ENCODE data around the gene SUSD2. TPM values are rescaled to one million over a fixed set of nuclear protein-coding genes. Genes with fewer than 3 reads are reported as not detected.

The SUSD2 gene
- total and polyA plus RNA-seq, 2 of the 4 experiments (the other 2 are of a cell fraction), result 0.18 to 1.6 TPM

- 88% methylated on average over 8 of the region's 17 CpGs; no CpG with 5 or more reads in 1 of the 2 experiments for WGBS, 2 experiments (ENCODE audit: extremely low coverage in 2 of 2, insufficient read length in 1 of 2)
- Histone ChIP-seq H3K18ac (ENCODE audit: low read depth, low read length) (no peak overlapping the region), H3K9me3 (ENCODE audit: control insufficient read depth, insufficient read depth, low read length) (no peaks in the 10 kb centered on the region), H3K14ac (replicated peaks; ENCODE audit: low read depth, low read length) (no peak overlapping the region), H2BK120ac (ENCODE audit: low read depth, low read length) (no peak overlapping the region), H3K9ac (ENCODE audit: low read depth, low read length) (no peak overlapping the region), H3K4me1 (ENCODE audit: control insufficient read depth, insufficient read depth, low read length) (no peaks in the 10 kb centered on the region), H3K56ac (ENCODE audit: extremely low read depth, insufficient read depth, low read length) (no peak overlapping the region), H2AK9ac (replicated peaks; ENCODE audit: low read depth, low read length, poor library complexity) (no peak overlapping the region), H4K20me1 (ENCODE audit: insufficient read depth, low read length) (0 out of 2 replicates have a peak, but pooled peaks cover 9% of the 10 kb centered on the region), H3K9me1 (ENCODE audit: insufficient read depth, low read length) (no peaks in the 10 kb centered on the region), H3K4ac (ENCODE audit: low read depth, low read length) (no peak overlapping the region), H2BK5ac (ENCODE audit: low read depth, low read length, poor library complexity, severe bottlenecking) (no peak overlapping the region), H3K27me3 (ENCODE audit: control insufficient read depth, insufficient read depth, low read length) (no peaks in the 10 kb centered on the region), H2BK15ac (ENCODE audit: low read depth, low read length) (no peak overlapping the region), H2AK5ac (ENCODE audit: low read depth, low read length) (no peak overlapping the region), H4K8ac (ENCODE audit: low read depth in 2 of 2, low read length in 2 of 2) (no peak overlapping the region), H4K5ac (ENCODE audit: low read depth, low read length) (no peak overlapping the region), H2AFZ (replicated peaks; ENCODE audit: low read length, poor library complexity) (no peak overlapping the region), H3K36me3 (ENCODE audit: control insufficient read depth, insufficient read depth, low read length) (peaks cover 14% of the 10 kb centered on the region; the same call in 1 of the 2 replicates), H3K79me1 (ENCODE audit: low read depth in 1 of 2, low read length in 2 of 2) (no peaks in the 10 kb centered on the region; a peak in 1 of 4 replicates), H3K27ac (ENCODE audit: insufficient read depth, low read length) (no peak overlapping the region), H3K23ac (ENCODE audit: low read depth, low read length) (no peak overlapping the region), H4K91ac (ENCODE audit: insufficient read depth, low read depth, low read length) (no peak overlapping the region), H2BK20ac (ENCODE audit: low read depth, low read length) (no peak overlapping the region), H3K4me3 (ENCODE audit: insufficient read depth, low read depth, low read length) (no peak overlapping the region), H3K4me2 (ENCODE audit: low read depth, low read length) (no peak overlapping the region)
- no TSS peak for BruUV-seq (replicated peaks)
- no peak for TF ChIP-seq SMC3 (IDR thresholded peaks at IDR 0.05; ENCODE audit: low read depth, low read length)
- TF ChIP-seq POLR2A (IDR thresholded peaks at IDR 0.05; ENCODE audit: low read depth, low read length), result no peak
- TF ChIP-seq FOS (IDR thresholded peaks at IDR 0.05; ENCODE audit: low read depth, low read length), result no peak
- TF ChIP-seq RAD21 (IDR thresholded peaks at IDR 0.05; ENCODE audit: low read length), result no peak
- TF ChIP-seq MXI1 (IDR thresholded peaks at IDR 0.05; ENCODE audit: borderline replicate concordance, low read depth, low read length), result no peak
- TF ChIP-seq BHLHE40 (IDR thresholded peaks at IDR 0.05; ENCODE audit: low read depth, low read length), result no peak
- TF ChIP-seq, protein P1, sequence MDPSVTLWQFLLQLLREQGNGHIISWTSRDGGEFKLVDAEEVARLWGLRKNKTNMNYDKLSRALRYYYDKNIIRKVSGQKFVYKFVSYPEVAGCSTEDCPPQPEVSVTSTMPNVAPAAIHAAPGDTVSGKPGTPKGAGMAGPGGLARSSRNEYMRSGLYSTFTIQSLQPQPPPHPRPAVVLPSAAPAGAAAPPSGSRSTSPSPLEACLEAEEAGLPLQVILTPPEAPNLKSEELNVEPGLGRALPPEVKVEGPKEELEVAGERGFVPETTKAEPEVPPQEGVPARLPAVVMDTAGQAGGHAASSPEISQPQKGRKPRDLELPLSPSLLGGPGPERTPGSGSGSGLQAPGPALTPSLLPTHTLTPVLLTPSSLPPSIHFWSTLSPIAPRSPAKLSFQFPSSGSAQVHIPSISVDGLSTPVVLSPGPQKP (IDR thresholded peaks at IDR 0.05; ENCODE audit: borderline replicate concordance, low read depth, low read length), result no peak
- no peak for TF ChIP-seq RCOR1 (IDR thresholded peaks at IDR 0.05; ENCODE audit: insufficient replicate concordance, low read length)
- no peak for TF ChIP-seq MAZ (IDR thresholded peaks at IDR 0.05; ENCODE audit: borderline replicate concordance, low read depth, low read length)
- no peak for TF ChIP-seq MAFK (IDR thresholded peaks at IDR 0.05; ENCODE audit: low read depth, low read length)
- TF ChIP-seq NFE2L2 (IDR thresholded peaks at IDR 0.05; ENCODE audit: low read depth, low read length), result no peak
- TF ChIP-seq CEBPB (IDR thresholded peaks at IDR 0.05; ENCODE audit: low read depth, low read length), result no peak
- TF ChIP-seq CHD1 (IDR thresholded peaks at IDR 0.05; ENCODE audit: low read depth, low read length), result no peak
- TF ChIP-seq, protein P2, sequence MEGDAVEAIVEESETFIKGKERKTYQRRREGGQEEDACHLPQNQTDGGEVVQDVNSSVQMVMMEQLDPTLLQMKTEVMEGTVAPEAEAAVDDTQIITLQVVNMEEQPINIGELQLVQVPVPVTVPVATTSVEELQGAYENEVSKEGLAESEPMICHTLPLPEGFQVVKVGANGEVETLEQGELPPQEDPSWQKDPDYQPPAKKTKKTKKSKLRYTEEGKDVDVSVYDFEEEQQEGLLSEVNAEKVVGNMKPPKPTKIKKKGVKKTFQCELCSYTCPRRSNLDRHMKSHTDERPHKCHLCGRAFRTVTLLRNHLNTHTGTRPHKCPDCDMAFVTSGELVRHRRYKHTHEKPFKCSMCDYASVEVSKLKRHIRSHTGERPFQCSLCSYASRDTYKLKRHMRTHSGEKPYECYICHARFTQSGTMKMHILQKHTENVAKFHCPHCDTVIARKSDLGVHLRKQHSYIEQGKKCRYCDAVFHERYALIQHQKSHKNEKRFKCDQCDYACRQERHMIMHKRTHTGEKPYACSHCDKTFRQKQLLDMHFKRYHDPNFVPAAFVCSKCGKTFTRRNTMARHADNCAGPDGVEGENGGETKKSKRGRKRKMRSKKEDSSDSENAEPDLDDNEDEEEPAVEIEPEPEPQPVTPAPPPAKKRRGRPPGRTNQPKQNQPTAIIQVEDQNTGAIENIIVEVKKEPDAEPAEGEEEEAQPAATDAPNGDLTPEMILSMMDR (conservative IDR thresholded peaks at IDR 0.05; ENCODE audit: low read depth, low read length), result no peak
- TF ChIP-seq RFX5 (IDR thresholded peaks at IDR 0.05; ENCODE audit: low read depth, low read length), result no peak
- dilution Hi-C loops (cut with HindIII; ENCODE audit: low sequenced_read_pairs, unreplicated experiment), result no loop called here
- ATAC-seq (ENCODE audit: low read depth) (no peak), DNase-seq (no peak)
- ChIA-PET POLR2A (ENCODE audit: unreplicated experiment) (no interaction called here), CTCF (no interaction called here)
- intact Hi-C loops (cut with micrococcal nuclease), result loop anchor here (10.0 kb wide), 1 partner anchor 195 kb away; the partner anchor contains the start of gene GSTT2
- in situ Hi-C loops (cut with MboI; ENCODE audit: low sequenced_read_pairs), result no loop called here
Observed at GRCh38 chr22:24179478-24180210, 1.6 kb upstream of the SUSD2 start.

All from IMR-90 (cell line).